BE2C (cell line): Measurements from ENCODE around the gene JAG2.

ENCODE experiments used
- DNase-seq: peaks from one replicate; pipeline ENCODE4 v3.0.0-alpha.2; 2020
- H3K27me3 ChIP-seq: fragments of 250-450 bp; sonication (Bioruptor Pico); 2 replicates; pipeline ENCODE4 v1.5.1; 2020; ENCODE audit warnings: mild to moderate bottlenecking
- H3K36me3 ChIP-seq: fragments of 250-450 bp; sonication (Bioruptor Pico); 2 replicates; pipeline ENCODE4 v1.5.1; 2020; ENCODE audit warnings: mild to moderate bottlenecking
- H3K4me1 ChIP-seq: fragments of 250-450 bp; sonication (Bioruptor Pico); 2 replicates; pipeline ENCODE4 v1.5.1; 2020
- H3K4me3 ChIP-seq: 2 replicates; pipeline ENCODE4 v1.5.1; 2011; ENCODE audit warnings: low read depth, low read length
- H3K9me3 ChIP-seq: fragments of 250-450 bp; sonication (Bioruptor Pico); 2 replicates; pipeline ENCODE4 v1.5.1; 2020
- CTCF ChIP-seq: IDR thresholded peaks from 2 replicates; pipeline ENCODE4 v1.5.1; 2012; ENCODE audit warnings: mild to moderate bottlenecking, low read depth, low read length

The JAG2 gene

GRCh38 chr14:105100910-105101309 lies 67.7 kb downstream of the JAG2 start:
- peaks cover 29% of the 10 kb centered on the region for H3K27me3 ChIP-seq

DNA sequence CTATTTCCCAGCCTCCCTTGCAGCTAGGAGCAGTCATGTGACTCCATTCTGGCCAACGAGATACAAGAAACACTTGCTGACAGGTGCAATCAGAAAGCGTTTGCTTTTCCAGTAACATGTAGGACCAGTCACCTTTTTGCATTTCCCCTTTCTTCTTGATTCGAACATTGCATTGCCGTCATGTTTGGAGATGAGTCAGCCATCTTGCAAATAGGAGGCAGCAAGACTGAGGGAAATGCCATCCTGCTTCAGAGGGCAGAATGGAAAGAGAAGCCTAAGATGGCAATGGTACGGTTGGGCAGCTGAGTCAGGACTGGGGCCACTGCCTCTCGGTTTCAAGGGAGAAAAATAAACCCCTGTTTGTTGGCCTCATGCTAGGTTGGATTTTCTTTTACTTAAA lies 68.8 kb downstream of the JAG2 start:
- DNase-seq: no peak
- H3K27me3 ChIP-seq: peaks cover 20% of the 10 kb centered on the region
- H3K4me3 ChIP-seq: no peak overlapping the region
- no peak for TF ChIP-seq CTCF
- H3K9me3 ChIP-seq: no peaks in the 10 kb centered on the region
- no peaks in the 10 kb centered on the region for H3K4me1 ChIP-seq
- no peaks in the 10 kb centered on the region for H3K36me3 ChIP-seq

More at GRCh38 chr14:105100910-105101309, 67.7 kb downstream of the JAG2 start:
- Histone ChIP-seq H3K9me3 (no peaks in the 10 kb centered on the region), H3K4me3 (no peak overlapping the region), H3K4me1 (no peaks in the 10 kb centered on the region), H3K36me3 (no peaks in the 10 kb centered on the region)
- DNase-seq: no peak
- no peak for TF ChIP-seq CTCF

DNA sequence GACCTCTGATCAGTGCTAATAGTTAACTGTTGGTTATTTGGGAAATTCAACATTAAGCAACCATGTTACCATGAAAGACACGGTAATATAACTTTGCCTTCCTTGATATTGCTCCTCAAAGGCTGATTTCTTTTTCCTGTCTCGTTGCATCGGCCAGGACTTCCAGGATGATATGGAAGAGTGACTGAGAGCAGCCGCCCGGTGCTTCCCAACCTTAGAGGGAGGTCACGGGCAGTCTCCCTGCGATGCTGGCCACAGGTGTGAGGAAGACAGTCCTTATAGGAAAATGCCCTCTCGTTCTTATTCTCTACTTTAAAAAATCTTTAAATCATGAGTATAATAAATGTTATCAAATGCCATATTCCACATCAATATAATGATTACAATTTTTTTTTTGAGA lies 70.3 kb downstream of the JAG2 start:
- DNase-seq: no peak
- Histone ChIP-seq H3K27me3 (peaks cover 21% of the 10 kb centered on the region), H3K36me3 (no peaks in the 10 kb centered on the region), H3K4me1 (no peaks in the 10 kb centered on the region), H3K9me3 (no peaks in the 10 kb centered on the region), H3K4me3 (no peak overlapping the region)
- no peak for TF ChIP-seq CTCF

DNA sequence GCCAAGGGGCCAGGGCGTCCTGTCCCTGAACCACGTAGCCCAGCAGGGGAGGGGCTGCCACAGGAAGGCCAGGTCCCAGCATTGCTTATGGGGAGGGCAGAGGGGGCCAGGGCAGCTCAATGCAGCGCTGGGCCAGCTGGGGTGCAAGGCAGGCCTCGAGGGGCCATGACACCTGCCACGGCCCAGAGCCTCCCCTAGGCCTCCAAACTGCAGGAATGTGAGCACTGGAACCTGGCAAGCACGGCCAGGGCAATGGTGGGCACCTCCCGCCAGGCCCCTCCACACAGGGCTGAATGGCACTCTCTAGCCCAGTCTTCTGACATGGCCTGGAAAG lies 70.8 kb downstream of the JAG2 start:
- TF ChIP-seq CTCF: no peak
- DNase-seq: no peak
- Histone ChIP-seq H3K36me3 (no peaks in the 10 kb centered on the region), H3K4me1 (no peaks in the 10 kb centered on the region), H3K4me3 (no peak overlapping the region), H3K9me3 (no peaks in the 10 kb centered on the region), H3K27me3 (peaks cover 25% of the 10 kb centered on the region)

DNA sequence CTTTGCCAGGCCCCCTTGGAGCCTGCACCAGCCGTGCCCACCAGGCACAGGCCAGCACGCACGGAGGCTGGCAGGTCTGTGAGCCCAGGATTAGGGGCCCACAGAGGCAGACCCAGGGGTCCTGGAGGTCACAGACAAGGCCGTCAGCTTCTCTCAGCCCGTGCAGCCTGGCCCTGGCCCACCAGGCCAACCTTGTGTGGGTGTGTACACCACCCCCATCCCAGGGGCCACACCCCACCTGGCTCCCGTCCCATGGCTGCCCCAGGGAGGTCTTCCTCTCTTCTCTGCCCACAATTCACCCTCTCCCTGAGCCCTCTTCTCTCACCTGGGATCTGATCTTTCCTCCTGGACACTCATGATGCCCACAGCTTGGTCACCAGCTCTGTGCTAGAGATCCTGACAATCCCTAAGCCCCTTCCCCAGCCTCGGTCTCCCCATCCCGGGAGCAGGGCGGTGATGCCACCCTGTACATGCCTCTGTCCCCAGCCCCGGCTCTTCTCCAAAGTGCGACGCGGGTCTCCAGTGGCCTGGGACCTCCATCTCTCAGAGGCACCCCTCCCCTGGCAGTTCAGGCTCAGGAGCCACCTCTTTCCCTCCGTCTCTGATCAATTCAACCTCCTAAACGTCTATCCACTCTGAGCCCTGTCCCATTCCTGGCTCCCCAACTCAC lies 72.2 kb downstream of the JAG2 start:
- Histone ChIP-seq H3K4me1 (no peaks in the 10 kb centered on the region), H3K27me3 (peaks cover 22% of the 10 kb centered on the region), H3K4me3 (no peak overlapping the region), H3K9me3 (no peaks in the 10 kb centered on the region), H3K36me3 (no peaks in the 10 kb centered on the region)
- TF ChIP-seq CTCF: no peak
- no peak for DNase-seq

DNA sequence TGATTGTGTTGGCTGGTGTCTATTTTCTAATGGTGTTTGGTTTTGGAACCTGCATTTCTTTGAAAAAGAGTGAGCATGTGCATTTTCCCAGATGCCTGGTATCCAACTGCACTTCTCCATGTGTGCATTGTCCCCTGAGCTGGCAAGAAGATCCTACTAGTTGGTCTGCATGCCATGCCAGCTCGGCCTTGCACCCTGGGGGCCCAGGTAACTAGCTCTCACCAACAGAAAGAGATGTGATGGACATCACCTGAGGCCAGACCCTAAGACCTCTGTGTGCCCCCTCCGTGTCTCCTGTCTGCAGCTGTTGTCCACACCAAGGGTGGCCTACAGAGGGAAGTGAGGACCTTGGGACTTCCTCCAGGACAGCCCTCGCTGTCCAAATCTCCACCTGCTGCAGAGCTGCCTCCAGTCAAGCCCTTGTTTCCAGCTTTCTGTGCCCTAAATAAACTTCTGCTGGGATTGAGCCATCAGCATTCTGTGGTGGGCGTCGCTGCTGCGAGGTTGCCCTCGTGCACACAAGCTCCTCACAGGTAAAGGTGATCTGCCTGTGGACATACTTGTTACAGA lies 73.3 kb downstream of the JAG2 start:
- DNase-seq: no peak
- no peaks in the 10 kb centered on the region for H3K36me3 ChIP-seq
- peaks cover 22% of the 10 kb centered on the region for H3K27me3 ChIP-seq
- no peak for TF ChIP-seq CTCF
- H3K4me1 ChIP-seq: no peaks in the 10 kb centered on the region
- no peaks in the 10 kb centered on the region for H3K9me3 ChIP-seq
- H3K4me3 ChIP-seq: no peak overlapping the region
